Suppressor macrophage (primary cell): Measurements from ENCODE around the gene CKMT2.

ENCODE experiments used
- DNase-seq, 4 experiments: peaks; one replicate each; pipeline ENCODE4 v3.0.0-alpha.2; 2020 to 2022
- total RNA-seq, 17 experiments: gene quantifications; one replicate each; lab custom pipeline; 2026; ENCODE audit warnings: mixed read lengths in 6 of 17, inconsistent platforms in 3 of 17; lab: John Stamatoyannopoulos, UW

The CKMT2 gene
- total RNA-seq, result 0 to 1.8 (median 0) reads per million in 17 experiments

- DNase-seq, result peak in 2 of 4 experiments; percentile 17 to 31
Observed at GRCh38 chr5:81233080-81233634, at the start of gene CKMT2. Gene CKMT2, plus strand, starts transcription at chr5:81233322. Its CDS starts 17,811 bp downstream, at chr5:81251133.

GRCh38 chr5:81183811-81184748, 49.0 kb upstream of the CKMT2 start:
- DNase-seq, result no peak

- DNase-seq, result no peak
Observed at GRCh38 chr5:81184749-81185110, 48.4 kb upstream of the CKMT2 start.

GRCh38 chr5:81187885-81188284, 45.2 kb upstream of the CKMT2 start:
- DNase-seq, result no peak

- no peak for DNase-seq
Observed at GRCh38 chr5:81188962-81189361, 44.2 kb upstream of the CKMT2 start.

- no peak for DNase-seq
Observed at GRCh38 chr5:81189875-81190498, 43.1 kb upstream of the CKMT2 start.

- DNase-seq, result no peak
Observed at GRCh38 chr5:81191726-81192372, 41.3 kb upstream of the CKMT2 start.

GRCh38 chr5:81192373-81192750, 40.8 kb upstream of the CKMT2 start:
- DNase-seq, result no peak

GRCh38 chr5:81194633-81195334, 38.3 kb upstream of the CKMT2 start:
- peak; percentile 82 to 92 (median 88) for DNase-seq

- DNase-seq, result no peak
Observed at GRCh38 chr5:81195335-81195929, 37.7 kb upstream of the CKMT2 start.

GRCh38 chr5:81202655-81203054, 30.5 kb upstream of the CKMT2 start:
- DNase-seq, result no peak

- no peak for DNase-seq
Observed at GRCh38 chr5:81203729-81204128, 29.4 kb upstream of the CKMT2 start.

- DNase-seq, result no peak
Observed at GRCh38 chr5:81204205-81204604, 28.9 kb upstream of the CKMT2 start.

- DNase-seq, result no peak
Observed at GRCh38 chr5:81205058-81205457, 28.1 kb upstream of the CKMT2 start.

GRCh38 chr5:81207009-81207408, 26.1 kb upstream of the CKMT2 start:
- no peak for DNase-seq

GRCh38 chr5:81208904-81209303, 24.2 kb upstream of the CKMT2 start:
- no peak for DNase-seq

GRCh38 chr5:81209386-81209785, 23.7 kb upstream of the CKMT2 start:
- DNase-seq, result no peak

GRCh38 chr5:81209869-81210493, 23.1 kb upstream of the CKMT2 start:
- no peak for DNase-seq

- no peak for DNase-seq
Observed at GRCh38 chr5:81212211-81212751, 20.8 kb upstream of the CKMT2 start.

- DNase-seq, result no peak
Observed at GRCh38 chr5:81213070-81213469, 20.1 kb upstream of the CKMT2 start.

- DNase-seq, result no peak
Observed at GRCh38 chr5:81214848-81215247, 18.3 kb upstream of the CKMT2 start.
